Bronchial epithelial cell (primary cell): Measurements from ENCODE around the gene NPIPB6. TPM values are rescaled to one million over a fixed set of nuclear protein-coding genes. Genes with fewer than 3 reads are reported as not detected.
A peak's percentile ranks its signal among the peaks of the same experiment; 100 is the strongest.

ENCODE experiments used
- DNase-seq: peaks from one replicate; pipeline ENCODE4 v3.0.0-alpha.2; 2010; ENCODE audit warnings: low read depth
- FAIRE-seq: peaks from 2 replicates; lab custom pipeline; 2011; peaks lifted over from hg19 to GRCh38; lab: Jason Lieb, UNC
- H3K27me3 ChIP-seq: 2 replicates; pipeline ENCODE4 v1.5.1; 2011; ENCODE audit warnings: low read length; ENCODE audit not compliant: control insufficient read depth, insufficient read depth
- H3K36me3 ChIP-seq: 2 replicates; pipeline ENCODE4 v1.5.1; 2011; ENCODE audit warnings: low read length; ENCODE audit not compliant: control insufficient read depth, insufficient read depth
- H3K4me3 ChIP-seq: 2 replicates; pipeline ENCODE4 v1.5.1; 2011; ENCODE audit warnings: mild to moderate bottlenecking, low read depth, low read length, control low read depth
- CTCF ChIP-seq: IDR thresholded peaks from 2 replicates; pipeline ENCODE4 v1.5.1; 2011; ENCODE audit warnings: mild to moderate bottlenecking, moderate library complexity, low read length, control low read depth, inconsistent platforms; ENCODE audit not compliant: insufficient read depth, severe bottlenecking
- total RNA-seq: library from RNA; depleted of rRNA; stranded (reverse); fragments of >200 nt; gene quantifications from 2 replicates; pipeline ENCODE4 v1.2.1, GENCODE V29; 2014

Gene NPIPB6
- total RNA-seq, 1 donor from 2014 or later: 0.79 TPM

GRCh38 chr16:28303132-28303531 is 60.2 kb downstream of the NPIPB6 start:
- Histone ChIP-seq H3K4me3 (no peak overlapping the region), H3K36me3 (no peaks in the 10 kb centered on the region), H3K27me3 (no peaks in the 10 kb centered on the region)
- no peak for DNase-seq
- TF ChIP-seq CTCF: no peak
- FAIRE-seq: no peak

GRCh38 chr16:28301620-28302019 is 61.7 kb downstream of the NPIPB6 start:
- H3K4me3 ChIP-seq: no peak overlapping the region
- DNase-seq (no peak), FAIRE-seq (no peak)
- no peaks in the 10 kb centered on the region for H3K36me3 ChIP-seq
- no peaks in the 10 kb centered on the region for H3K27me3 ChIP-seq
- no peak for TF ChIP-seq CTCF

DNA sequence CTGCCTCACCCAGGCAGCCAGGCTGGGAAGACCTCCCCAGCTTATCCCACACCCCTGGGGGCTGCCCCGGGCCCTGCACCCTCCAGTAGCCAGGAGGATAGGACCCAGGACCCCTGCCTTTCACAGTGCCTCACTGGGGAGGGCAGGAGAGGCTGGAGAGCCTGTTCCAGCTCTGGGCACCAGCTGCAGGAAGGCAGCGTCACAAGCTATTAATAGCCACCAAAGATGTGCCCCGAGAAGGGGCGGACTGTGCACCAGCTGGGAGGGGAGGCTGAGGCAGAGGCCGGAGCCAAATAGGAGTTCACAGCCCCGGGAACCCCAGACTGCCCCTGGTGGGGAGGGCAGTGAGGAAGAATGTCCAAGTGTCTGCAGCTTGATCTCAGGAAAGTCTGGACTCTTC is 62.2 kb downstream of the NPIPB6 start:
- H3K27me3 ChIP-seq: no peaks in the 10 kb centered on the region
- FAIRE-seq (no peak), DNase-seq (no peak)
- H3K4me3 ChIP-seq: no peak overlapping the region
- TF ChIP-seq CTCF: no peak
- no peaks in the 10 kb centered on the region for H3K36me3 ChIP-seq

GRCh38 chr16:28300327-28300726 is 63.0 kb downstream of the NPIPB6 start:
- Histone ChIP-seq H3K27me3 (peaks cover under 1% of the 10 kb centered on the region), H3K4me3 (no peak overlapping the region), H3K36me3 (no peaks in the 10 kb centered on the region)
- TF ChIP-seq CTCF: no peak
- DNase-seq (no peak), FAIRE-seq (no peak)

DNA sequence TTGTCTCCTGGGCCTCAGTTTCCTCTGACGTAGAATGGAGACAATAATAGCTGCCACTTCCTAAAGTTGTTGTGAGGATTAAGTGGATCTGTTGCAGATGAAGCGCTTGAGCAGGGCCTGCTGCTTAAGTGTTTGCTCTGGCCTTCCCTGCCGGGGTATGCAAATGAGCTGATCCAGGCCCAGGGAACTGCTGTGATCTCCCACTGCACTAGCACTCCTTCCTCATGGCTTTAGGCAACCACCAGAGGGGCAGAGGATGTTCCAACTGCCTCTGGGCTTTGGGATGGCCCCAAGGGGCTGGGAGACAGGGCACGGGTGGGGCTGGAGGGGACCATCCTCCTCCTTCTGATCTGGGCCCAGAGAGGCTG is 64.8 kb downstream of the NPIPB6 start:
- Histone ChIP-seq H3K4me3 (no peak overlapping the region), H3K27me3 (peaks cover 16% of the 10 kb centered on the region), H3K36me3 (no peaks in the 10 kb centered on the region)
- no peak for TF ChIP-seq CTCF
- FAIRE-seq: no peak
- DNase-seq: no peak

- H3K36me3 ChIP-seq: no peaks in the 10 kb centered on the region
- DNase-seq (no peak), FAIRE-seq (peak; percentile 28)
- TF ChIP-seq CTCF: no peak
- peaks cover 19% of the 10 kb centered on the region for H3K27me3 ChIP-seq
- no peak overlapping the region for H3K4me3 ChIP-seq
Measured at GRCh38 chr16:28297784-28298510, 65.4 kb downstream of the NPIPB6 start.
